Left renal cortex interstitium (tissue), 4 donors: ENCODE data around the gene ING4. TPM values are rescaled to one million over a fixed set of nuclear protein-coding genes. Genes with fewer than 3 reads are reported as not detected.

ENCODE experiments used
- DNase-seq, 4 donors: peaks; one replicate each; pipeline ENCODE4 v3.0.0-alpha.2; 2013; ENCODE audit warnings: low read depth in 4 of 4, low spot score in 2 of 4, missing footprints in 1 of 4
- polyA plus RNA-seq, 4 donors: library from polyadenylated mRNA; unstranded; fragments of 120-200 nt; gene quantifications; one replicate each; pipeline ENCODE4 v1.2.1, GENCODE V29; 2013; ENCODE audit not compliant: insufficient read length in 4 of 4

Gene ING4
- polyA plus RNA-seq, 4 donors: 112 to 133 (median 122) TPM

GRCh38 chr12:6612652-6613014 is 50.3 kb downstream of the ING4 start:
- DNase-seq: no peak

DNA sequence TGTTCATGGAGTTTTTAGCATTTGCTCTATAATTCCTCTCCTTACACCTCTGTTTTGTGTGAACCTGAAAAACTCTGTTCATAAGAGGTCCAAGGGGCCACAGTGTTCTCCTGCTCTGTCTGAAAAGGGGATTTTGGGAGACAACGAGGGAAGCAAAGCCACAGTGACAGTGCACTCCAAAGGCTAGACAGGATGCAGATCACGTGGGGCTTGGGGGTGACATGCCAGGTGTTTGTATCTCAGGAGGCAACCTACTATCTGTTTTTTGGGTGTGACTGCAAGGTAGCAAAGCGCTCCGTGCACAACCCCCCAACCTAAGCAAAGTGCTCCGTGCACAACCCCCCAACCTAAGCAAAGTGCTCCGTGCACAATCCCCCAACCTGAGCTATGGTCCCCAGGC is 50.7 kb downstream of the ING4 start:
- no peak for DNase-seq

GRCh38 chr12:6608592-6609281 is 54.2 kb downstream of the ING4 start:
- DNase-seq: no peak

DNA sequence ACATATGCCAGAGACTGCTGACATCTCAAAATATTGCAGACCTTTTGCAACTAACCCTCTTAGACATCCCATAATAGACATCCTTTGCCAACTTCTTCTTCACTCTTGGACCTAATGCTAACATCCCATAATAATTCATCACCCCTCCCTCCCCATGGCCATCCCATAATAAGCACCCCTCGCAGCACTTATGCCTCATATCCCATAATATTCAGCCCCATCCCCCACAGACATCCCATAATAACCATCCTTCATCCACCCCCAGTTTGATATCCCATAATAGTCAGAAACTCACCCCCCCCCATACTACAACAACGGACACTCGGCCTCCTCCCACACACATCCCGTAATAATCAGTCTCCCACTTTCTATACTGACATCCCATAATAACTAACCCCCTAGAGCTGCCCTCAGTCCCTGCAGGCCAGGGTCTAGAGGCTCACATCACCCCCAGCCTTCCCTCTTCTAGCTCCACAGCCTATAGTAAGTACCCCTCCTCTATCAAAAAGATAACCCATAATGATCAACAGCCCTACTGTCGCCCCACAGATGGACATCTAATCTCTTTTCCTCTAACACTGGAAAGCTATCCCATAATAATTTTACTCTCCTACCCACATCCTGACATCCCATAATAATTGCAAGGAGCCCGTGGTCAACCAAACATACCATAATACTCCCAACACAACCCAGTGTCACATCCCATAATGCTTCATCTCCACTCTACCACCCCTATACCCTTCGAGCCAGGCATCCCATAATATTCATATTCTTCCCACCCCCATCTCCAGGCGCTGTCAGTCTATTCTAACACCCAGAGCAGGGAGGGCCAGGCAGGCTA is 54.9 kb downstream of the ING4 start:
- DNase-seq: peak in 1 of 4 donors; percentile 62

DNA sequence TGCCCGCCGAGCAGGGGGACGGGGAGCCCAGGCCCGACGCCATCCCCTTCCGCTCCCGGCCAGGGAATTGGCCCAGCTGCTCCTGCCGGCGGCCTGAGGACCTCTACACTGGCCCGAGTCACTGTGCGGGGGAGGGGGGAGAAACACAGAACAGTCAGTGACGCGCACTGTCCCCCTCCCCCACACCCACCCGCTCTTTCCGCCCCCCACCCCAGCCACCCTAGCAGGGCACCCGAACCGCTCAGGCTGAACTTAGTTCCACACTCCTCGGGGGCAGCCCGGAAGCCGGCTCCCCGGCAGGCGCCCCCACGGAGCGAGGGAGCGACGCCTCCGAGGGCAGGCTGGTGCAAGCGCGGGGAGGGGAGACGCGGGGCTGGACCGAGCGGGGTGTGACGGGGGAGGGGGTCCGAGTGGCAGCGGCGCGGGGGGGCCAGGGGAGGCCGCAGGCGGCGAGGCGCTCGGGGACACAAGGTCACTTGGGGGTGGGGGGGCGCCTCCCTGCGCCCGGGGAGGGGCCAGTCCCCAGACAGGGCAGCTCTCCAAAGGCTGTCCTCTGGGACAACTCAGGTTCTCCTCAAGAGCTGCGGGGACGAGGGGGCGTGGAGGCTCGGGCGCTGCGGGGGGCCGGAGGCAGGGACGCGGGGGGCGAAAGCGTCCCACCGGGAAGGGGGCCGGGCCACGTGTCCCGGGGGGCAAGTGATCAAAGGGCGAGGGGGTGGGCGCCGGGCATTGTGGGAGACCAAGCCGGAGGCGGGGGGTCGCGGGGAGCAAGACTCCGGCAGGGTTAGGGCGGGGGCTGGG is 56.4 kb downstream of the ING4 start:
- DNase-seq: no peak

GRCh38 chr12:6605421-6606330 is 57.2 kb downstream of the ING4 start:
- DNase-seq: no peak

GRCh38 chr12:6604259-6605029 is 58.5 kb downstream of the ING4 start:
- no peak for DNase-seq

- DNase-seq: no peak
Measured at GRCh38 chr12:6603095-6603567, 59.8 kb downstream of the ING4 start.

GRCh38 chr12:6602526-6602925 is 60.4 kb downstream of the ING4 start:
- no peak for DNase-seq

Other genes starting within 250 kb of the ING4 start
- gene CD27, start 218.2 kb downstream of the ING4 start, polyA plus RNA-seq: 1 to 10 TPM in 2 of 4 donors, under 1 TPM in 2; 0.56 to 2.5 (median 1.3) TPM
- gene TAPBPL, start 211.1 kb downstream of the ING4 start, polyA plus RNA-seq: 10 to 100 TPM; 15.5 to 25.6 (median 19.5) TPM
- 10 to 100 TPM in 3 of 4 donors, 1 to 10 TPM in 1; 6.7 to 16.5 (median 10.4) TPM for gene VAMP1, start 192.4 kb downstream of the ING4 start, polyA plus RNA-seq
- 100 to 1,000 TPM; 153 to 196 (median 177) TPM for gene MRPL51, start 169.9 kb downstream of the ING4 start, polyA plus RNA-seq
- 10 to 100 TPM; 48.2 to 73.2 (median 63.9) TPM for gene NCAPD2, start 169.0 kb downstream of the ING4 start, polyA plus RNA-seq
- gene GAPDH, start 128.6 kb downstream of the ING4 start, polyA plus RNA-seq: 1,000 to 10,000 TPM; 1,941 to 2,047 (median 1,998) TPM
- 10 to 100 TPM; 11.7 to 22.9 (median 15.9) TPM for gene IFFO1, start 107.1 kb downstream of the ING4 start, polyA plus RNA-seq
- 10 to 100 TPM; 24.5 to 37.1 (median 28.7) TPM for gene NOP2, start 94.8 kb downstream of the ING4 start, polyA plus RNA-seq
- gene CHD4, start 55.7 kb downstream of the ING4 start, polyA plus RNA-seq: 100 to 1,000 TPM; 269 to 322 (median 294) TPM
- gene LPAR5, start 27.2 kb downstream of the ING4 start, polyA plus RNA-seq: 1 to 10 TPM; 1.1 to 1.6 (median 1.4) TPM
- gene ACRBP, start 15.7 kb downstream of the ING4 start, polyA plus RNA-seq: 1 to 10 TPM; 2.4 to 6.6 (median 5.0) TPM
- 100 to 1,000 TPM in 2 of 4 donors, 10 to 100 TPM in 2; 68.1 to 109 (median 90.5) TPM for gene ZNF384, start 26.3 kb upstream of the ING4 start, polyA plus RNA-seq
- 10 to 100 TPM in 3 of 4 donors, 1 to 10 TPM in 1; 8.1 to 16.8 (median 13.5) TPM for gene PIANP, start 37.7 kb upstream of the ING4 start, polyA plus RNA-seq
- 10 to 100 TPM; 64.0 to 69.6 (median 68.9) TPM for gene COPS7A, start 60.9 kb upstream of the ING4 start, polyA plus RNA-seq
- gene MLF2, start 90.0 kb upstream of the ING4 start, polyA plus RNA-seq: 100 to 1,000 TPM; 189 to 246 (median 222) TPM
- 100 to 1,000 TPM; 529 to 841 (median 623) TPM for gene PTMS, start 103.2 kb upstream of the ING4 start, polyA plus RNA-seq
- gene LAG3, start 109.4 kb upstream of the ING4 start, polyA plus RNA-seq: 1 to 10 TPM; 1.1 to 2.6 (median 1.5) TPM
- gene CD4, start 126.4 kb upstream of the ING4 start, polyA plus RNA-seq: 10 to 100 TPM; 28.6 to 39.0 (median 29.5) TPM
- 10 to 100 TPM; 18.9 to 37.7 (median 35.7) TPM for gene GPR162, start 158.7 kb upstream of the ING4 start, polyA plus RNA-seq
- 10 to 100 TPM; 23.3 to 37.5 (median 35.6) TPM for gene P3H3, start 165.3 kb upstream of the ING4 start, polyA plus RNA-seq
- gene GNB3, start 177.8 kb upstream of the ING4 start, polyA plus RNA-seq: 10 to 100 TPM in 2 of 4 donors, 1 to 10 TPM in 2; 3.1 to 12.0 (median 7.9) TPM
- gene CDCA3, start 188.2 kb upstream of the ING4 start, polyA plus RNA-seq: 10 to 100 TPM; 20.2 to 32.7 (median 26.4) TPM
- 10 to 100 TPM; 58.3 to 73.3 (median 62.3) TPM for gene USP5, start 189.0 kb upstream of the ING4 start, polyA plus RNA-seq
- gene TPI1, start 204.4 kb upstream of the ING4 start, polyA plus RNA-seq: 100 to 1,000 TPM; 518 to 618 (median 580) TPM
- 10 to 100 TPM in 3 of 4 donors, 1 to 10 TPM in 1; 7.8 to 19.8 (median 13.5) TPM for gene SPSB2, start 210.2 kb upstream of the ING4 start, polyA plus RNA-seq
- gene LRRC23, start 241.7 kb upstream of the ING4 start, polyA plus RNA-seq: 10 to 100 TPM; 16.5 to 24.5 (median 18.9) TPM